Tibial nerve (tissue), 4 donors: ENCODE results near the gene TMEM132A.

Experiments
- CTCF ChIP-seq, 5 experiments: fragments of 200-600 bp in 3 of 5; fragments of 450-650 bp in 2 of 5; sonication (generic) in 3 of 5; IDR thresholded peaks; one replicate each; pipeline ENCODE4 v1.5.1; 2016 to 2019; ENCODE audit warnings: antibody characterized with exemption in 5 of 5, mild to moderate bottlenecking in 3 of 5, moderate library complexity in 2 of 5
- EP300 ChIP-seq, 2 donors: sonication (generic); formaldehyde crosslinking; IDR thresholded peaks; one replicate each; pipeline ENCODE4 v1.6.1; 2017; ENCODE audit warnings: antibody characterized with exemption in 2 of 2, mild to moderate bottlenecking in 1 of 2

- TF ChIP-seq CTCF (IDR thresholded peaks at IDR 0.05) (no peak), EP300 (IDR thresholded peaks at IDR 0.05) (no peak)
Observed at GRCh38 chr11:60973699-60974098, 49.4 kb downstream of the TMEM132A start.
